GM18498 (cell line): Measurements from ENCODE around the gene TCF25.

Source experiments
- ATAC-seq: cut with Tn5 transposase; IDR thresholded peaks from one replicate; pipeline ENCODE4 v1.9.1; 2021; ENCODE audit warnings: mild to moderate bottlenecking, moderate library complexity; ENCODE audit not compliant: unreplicated experiment

TCF25 gene

DNA sequence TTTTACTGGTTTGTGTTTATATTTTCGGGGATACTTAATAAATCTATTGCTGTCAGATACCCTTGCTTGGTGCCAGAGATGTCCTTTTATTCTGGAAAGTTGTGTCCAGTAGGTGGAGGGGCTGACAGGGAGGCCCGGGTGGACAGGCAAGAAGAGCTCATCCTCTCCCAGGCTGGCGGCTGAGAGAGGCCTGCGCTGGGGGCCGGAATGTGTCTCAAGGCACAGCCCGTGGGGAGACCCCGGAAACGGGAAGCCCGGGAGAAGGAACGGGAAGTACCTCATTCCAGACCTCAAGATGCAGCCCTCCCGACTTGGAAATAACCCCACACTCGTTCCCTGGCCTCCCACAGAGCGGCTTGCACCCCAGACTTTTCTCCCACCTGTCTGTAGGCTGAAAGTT is 62.6 kb downstream of the TCF25 start:
- no peak for ATAC-seq

DNA sequence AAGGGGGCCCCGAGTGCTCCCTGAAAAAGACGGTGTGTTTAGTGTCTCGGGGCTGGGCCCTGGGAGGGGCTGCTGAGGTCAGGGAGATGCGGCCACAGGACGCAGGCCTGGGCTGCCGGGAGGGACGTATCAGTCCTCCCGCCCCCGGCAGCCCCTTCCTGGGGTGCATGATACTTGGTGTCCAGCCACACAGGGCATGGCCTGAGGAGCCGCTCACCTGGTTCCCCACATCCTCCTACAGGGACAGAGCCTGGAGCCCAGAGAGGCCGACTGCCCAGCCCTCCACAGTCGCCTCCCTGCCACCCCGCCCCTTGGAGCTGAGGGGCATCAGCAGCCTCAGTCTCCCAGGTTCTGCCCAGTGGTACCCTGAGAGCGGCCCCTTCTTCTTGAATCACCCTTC is 63.1 kb downstream of the TCF25 start:
- no peak for ATAC-seq

DNA sequence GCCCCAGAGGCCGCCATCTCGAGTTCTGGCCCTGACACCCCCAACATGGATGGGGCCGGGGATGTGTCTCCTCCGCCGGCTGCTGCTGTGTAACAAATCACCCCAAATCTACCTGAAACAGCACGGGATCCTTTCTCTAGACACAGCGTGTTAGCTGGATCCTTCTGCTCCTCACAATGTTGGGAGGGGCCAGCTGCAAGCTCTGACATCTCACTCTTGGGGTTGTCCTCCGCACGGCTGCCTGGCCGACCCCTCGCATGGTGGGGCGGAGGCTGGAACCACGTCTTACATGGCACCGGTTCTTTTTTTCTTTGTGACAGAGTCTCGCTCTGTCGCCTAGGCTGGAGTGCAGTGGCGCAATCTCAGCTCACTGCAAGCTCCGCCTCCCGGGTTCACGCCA is 63.6 kb downstream of the TCF25 start:
- no peak for ATAC-seq

DNA sequence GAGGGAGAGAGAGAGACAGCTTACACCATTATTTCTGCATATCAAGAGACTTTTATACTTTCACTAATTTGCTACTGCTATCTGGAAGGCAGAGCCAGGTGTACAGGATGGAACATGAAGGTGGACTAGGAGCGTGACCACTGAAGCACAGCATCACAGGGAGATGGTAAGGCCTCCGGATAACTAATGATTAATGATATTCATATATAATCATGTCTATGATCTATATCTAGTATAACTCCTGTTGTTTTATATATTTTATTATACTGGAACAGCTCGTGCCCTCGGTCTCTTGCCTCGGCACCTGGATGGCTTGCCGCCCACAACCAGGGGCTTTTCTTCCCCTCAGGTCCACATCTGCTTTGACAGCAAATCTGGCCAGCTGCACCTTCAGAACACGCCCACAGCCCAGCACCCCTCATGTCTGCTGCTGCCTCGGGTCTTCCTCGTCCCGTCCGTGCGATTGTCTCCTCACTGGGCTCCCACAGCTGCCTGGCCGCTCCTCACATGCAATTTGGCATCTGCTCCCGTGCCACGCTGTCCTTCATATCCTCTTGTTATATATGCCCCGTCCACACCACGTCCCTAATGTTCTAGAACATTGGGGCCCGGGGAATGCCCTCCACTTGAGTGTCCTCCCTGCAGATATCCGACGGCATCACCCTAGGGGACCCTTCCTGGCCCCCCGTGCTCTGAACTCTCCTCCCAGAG is 64.9 kb downstream of the TCF25 start:
- ATAC-seq, result no peak

DNA sequence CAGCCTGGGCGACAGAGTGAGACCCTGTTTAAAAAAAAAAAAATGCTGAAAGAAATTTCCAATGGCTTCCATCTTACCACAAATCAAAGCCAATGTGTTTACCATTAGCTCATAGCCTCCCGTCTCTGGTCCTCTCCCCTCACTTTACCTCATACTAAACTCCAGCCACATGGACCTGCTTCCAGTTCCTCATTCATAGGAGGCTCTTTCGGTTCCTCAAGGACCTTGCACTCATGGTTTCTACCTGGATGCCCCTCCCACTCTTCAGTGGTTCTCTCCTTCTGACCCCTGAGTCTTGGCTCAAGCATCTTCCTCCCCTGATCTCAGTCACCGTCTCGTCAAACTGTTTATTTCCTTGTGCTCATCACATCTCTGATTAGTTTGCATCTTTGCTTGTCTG is 71.4 kb downstream of the TCF25 start:
- no peak for ATAC-seq

DNA sequence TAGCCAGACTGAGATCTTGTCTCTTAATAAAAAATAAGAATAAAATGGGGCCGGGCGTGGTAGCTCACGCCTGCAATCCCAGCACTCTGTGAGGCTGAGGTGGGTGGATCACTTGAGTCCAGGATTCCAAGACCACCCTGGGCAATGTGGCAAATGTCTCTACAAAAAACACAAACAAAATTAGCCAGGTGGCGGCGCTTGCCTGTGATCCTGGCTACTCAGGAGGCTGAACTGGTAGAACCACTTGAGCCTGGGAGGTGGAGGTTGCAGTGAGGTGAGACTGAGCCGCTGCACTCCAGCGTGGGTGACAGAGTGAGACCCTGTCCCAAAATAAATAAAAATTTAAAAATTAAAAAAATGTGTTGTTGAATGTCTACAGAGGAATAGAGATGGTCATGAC is 72.3 kb downstream of the TCF25 start:
- no peak for ATAC-seq

DNA sequence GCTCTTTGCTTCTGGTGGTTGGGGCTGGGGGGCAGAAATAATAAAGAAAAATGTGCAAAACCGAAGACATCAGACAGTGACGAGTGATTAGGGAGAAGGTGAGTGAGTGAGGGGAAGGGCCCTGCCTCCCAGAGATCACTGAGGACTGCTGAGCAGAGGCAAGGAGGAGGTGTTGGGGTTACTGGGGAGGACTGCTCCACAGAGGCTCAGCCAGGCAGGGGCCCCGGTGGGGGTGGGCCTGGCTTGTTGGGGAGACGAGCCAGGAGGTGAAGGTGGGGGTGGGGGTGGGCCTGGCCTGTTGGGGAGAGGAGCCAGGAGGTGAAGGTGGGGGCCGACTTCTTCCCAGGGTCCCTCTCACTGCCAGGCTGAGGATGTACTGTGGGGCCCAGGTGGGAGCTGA is 73.1 kb downstream of the TCF25 start:
- ATAC-seq, result no peak

DNA sequence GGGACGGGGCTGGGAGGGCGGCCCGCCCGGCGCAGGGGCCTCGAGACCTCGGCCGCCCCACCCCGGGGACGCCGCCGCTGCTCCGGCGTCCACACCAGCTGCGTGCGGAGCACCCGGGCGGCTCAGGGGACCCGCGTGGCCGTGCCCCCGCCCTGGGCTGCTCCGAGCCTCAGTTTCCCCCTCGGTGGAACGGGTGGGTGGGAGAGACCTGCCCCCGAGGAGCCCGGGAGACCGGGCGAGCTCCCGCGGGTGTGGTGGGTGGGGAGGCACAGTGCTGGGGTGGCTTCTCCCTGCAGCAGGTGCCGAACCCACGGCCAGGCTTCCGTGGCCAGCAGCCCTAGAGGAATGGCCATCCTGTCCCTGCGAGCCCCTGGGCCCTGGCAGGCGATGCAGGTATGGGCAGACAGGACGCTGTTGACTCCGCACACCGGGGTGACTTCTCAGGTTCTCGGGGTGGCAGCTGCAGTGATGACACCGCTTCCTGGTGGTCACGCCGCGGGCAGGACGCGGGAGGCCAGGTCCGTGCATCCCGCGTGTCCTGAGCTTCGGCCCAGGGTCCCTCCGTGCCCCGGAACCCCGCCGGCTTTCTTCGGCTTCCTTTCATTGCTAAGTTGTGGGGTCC is 75.8 kb downstream of the TCF25 start:
- ATAC-seq, result no peak

DNA sequence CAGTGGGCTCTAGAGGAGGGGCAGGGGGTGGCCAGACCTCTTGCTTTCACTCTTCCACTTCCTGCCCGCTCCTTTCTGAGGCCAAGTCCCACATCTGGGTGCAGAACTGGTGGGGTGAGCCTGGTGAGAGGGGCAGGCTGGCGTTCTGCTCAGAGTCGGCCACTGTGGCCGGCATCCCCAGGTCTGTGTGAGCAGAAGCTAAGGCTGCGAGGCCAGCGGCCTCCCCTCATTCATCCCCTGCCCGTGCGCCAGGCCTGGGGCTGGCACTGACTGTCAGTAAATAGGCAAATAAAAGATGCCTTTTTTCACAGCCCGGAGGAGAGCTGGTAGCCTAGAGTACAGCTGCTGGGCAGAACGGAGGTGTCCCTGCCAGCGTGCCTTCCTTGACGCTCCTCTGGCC is 76.4 kb downstream of the TCF25 start:
- no peak for ATAC-seq

DNA sequence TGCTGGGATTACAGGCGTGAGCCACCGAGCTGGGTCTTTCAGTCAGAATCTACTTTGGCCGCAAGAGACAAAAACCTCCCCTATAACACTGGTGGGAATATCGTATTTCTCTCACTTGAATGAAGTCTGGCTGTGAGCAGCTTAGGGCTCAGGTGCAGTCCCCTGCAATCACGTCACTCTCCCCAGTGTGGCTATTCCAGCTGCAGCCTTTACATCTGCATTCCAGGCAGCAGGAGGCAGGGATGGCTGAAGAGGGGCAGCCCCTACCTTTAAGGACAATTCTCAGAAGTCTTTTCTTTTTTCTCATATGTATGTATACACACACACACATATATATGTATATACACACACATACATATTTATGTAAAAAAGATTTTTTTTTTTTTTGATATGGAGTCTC is 78.1 kb downstream of the TCF25 start:
- no peak for ATAC-seq

DNA sequence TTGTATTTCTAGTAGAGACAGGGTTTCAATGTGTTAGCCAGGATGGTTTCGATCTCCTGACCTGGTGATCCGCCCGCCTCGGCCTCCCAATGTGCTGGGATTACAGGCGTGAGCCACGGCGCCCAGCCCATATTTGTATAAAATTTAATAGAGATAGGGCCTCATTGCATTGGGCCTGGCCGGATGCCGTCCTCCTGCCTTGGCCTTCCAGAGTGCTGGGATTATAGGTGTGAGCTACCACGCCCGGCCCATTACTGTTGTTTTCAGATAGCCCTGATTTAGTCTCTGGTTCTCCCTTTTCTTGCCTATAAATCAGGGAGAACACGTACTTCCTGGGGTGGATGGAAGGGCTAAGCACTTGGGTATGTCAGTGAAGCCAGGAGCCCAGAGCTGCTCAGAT is 78.7 kb downstream of the TCF25 start:
- no peak for ATAC-seq

DNA sequence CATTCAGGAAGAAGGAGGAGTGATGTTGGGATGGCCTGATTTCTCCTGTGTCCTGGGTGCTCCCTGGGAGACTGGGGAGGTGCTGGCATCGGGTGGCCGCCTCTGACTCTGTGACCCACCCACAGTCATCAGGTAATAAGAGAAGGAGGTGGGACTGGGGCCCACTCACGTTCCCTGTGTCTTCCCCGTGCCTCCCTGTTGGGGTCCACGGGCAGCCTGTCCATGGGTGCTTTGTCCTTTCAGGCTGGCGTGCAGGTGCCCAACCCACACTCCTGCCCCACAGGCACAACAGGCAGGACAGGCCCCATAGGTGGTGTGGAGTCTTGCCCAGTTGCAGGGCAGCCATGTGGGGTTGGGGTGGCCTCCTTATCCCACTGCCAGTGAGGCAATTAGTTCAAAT is 79.2 kb downstream of the TCF25 start:
- no peak for ATAC-seq

DNA sequence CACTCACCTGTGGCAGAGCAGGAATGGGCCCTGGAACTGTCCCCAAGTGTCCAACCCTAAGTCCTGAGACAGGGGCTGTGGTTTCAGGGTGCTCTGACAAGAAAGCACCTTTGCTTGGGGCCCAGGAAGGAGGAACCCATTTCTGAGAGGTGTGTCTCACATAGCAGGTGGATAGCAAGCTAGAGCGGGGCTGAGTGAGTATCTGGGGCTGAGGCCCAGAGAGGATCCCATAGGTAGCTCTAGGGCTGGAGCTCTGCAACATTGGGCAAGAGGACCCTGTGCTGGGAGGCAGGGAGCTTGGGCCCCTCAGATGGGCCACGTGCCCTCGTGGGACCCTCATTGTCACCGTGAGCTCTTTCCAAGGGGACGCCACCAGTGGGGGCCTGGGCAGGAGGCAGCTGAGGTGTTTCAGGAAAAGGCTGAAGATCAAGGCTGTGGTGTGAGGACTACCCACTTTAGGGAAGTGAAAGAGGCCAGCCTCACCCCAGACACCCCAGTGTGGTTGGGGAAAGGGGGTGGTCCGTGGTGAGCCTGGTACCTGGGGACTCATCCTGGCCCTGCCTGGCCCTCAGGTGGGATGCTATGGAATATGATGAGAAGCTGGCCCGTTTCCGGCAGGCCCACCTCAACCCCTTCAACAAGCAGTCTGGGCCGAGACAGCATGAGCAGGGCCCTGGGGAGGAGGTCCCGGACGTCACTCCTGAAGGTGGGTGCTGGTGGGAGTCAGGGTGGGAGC is 80.4 kb downstream of the TCF25 start:
- ATAC-seq, result peak; percentile 59

DNA sequence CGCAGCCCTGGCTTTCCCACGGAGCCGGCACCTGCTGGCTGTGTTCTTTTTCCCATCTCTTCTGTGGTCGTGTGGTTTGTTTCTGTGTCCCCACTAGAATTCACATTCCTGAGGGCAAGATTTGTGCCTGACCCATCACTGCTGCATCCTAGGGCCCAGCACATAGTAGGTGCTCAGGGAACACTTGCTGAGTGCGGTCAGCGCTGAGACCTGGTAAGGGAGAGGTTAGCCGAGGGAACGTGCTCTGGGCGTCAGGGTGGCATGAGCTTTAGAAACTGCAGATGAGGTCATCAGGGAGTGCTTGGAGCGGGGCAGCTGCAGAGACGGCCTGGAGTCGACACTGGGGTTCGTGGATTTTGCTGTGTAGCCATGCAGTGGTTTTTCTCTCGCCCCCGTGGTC is 81.1 kb downstream of the TCF25 start:
- ATAC-seq, result no peak

DNA sequence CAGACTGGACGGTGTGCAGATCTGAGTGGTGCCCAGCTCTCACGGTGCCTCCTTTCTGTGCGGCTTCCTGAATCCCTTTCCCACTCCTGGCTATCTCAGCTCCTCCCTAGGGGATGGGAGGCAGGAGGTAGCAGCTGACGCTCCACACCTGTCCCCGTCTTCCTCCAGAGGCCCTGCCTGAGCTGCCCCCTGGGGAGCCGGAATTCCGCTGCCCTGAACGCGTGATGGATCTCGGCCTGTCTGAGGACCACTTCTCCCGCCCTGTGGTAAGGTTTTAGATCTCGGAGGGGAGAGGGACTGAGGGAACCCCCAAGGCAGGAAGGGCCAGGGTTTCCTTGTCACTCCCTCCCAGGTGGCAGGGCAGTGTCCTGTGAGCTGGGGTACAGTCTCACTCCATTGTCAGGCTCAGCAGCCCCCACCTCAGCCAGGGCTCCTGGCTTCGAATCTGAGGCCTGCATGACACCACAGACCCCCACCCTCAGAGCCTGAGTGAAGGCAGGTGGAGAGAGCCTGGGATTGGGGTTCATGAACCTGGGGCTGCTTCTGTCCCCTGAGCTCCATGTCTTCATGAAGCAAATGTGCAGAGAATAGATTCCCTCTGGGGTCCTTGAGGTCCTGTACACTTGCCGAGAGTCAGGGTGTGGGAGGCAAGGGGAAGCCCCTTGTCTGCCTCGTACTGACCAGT is 81.8 kb downstream of the TCF25 start:
- ATAC-seq, result no peak

DNA sequence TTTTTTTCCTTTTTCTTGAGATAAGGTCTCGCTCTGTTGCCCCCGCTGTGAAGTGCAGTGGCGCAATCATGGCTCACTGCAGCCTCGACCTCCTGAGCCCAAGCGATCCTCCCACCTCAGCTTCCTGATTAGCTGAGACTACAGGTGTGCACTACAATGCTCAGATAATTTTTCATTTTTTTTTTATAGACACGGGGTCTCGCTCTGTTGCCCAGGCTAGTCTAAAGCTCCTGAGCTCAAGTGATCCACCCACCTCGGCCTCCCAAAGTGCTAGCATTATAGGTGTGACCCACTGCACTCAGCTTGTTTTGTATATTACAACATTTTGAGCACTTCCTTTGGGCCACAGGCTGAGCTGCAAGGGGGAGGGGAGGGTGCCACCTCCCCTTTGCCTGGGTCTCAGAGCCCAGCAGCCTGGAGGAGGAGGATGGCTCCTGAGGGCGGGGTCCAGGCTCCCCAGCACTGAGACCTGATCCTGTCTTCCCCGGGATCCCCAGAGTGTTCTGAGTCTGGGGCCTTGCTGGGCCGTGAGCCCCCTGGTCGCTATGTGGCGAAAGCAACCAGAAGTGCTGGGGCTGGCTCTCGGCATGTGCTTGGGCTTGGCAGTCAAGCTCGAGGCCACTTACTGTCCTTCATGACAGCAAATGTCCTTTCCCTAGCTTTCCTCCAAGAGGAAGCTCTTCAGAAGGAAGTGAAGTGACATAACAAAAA is 83.3 kb downstream of the TCF25 start:
- no peak for ATAC-seq

DNA sequence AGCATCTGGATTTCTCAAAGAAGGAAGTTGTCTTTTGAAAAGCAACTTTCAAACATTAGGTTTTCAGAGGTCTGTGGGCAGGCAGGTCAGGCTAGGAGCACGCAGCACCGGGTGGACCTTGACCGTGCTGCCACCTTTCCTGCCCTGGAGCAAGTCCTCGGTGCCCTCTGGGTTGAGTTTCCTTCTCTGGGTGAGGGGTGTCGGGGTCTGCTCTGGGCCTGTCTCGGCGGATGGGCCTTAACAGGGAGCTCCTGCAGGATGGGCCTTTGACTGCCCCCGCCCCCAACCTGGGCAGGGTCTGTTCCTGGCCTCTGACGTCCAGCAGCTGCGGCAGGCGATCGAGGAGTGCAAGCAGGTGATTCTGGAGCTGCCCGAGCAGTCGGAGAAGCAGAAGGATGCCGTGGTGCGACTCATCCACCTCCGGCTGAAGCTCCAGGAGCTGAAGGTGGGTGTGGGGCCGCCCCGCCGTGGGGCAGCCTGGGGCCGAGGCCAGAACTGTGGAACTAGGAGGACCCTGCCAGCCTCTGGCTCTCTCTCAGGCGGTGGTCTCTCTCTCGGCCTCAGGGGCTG is 83.9 kb downstream of the TCF25 start:
- ATAC-seq, result no peak

DNA sequence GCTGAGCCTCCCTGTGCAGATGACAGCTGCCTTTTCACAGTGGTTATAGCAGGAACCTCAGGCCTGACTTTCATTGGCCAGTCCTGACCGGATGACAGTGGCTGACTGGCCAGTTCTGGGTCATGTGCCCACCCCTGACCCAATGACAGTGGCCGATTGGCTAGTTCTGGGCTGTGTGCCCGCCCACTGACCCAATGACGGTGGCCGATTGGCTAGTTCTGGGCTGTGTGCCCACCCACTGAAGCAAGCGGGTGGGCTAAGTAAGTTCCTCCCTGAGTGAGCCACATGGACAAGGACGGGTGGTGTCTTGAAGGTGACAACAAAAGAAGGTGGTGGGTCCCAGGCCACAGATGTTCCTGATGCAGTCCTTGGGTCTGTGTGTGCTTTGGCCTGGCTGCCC is 84.7 kb downstream of the TCF25 start:
- no peak for ATAC-seq

DNA sequence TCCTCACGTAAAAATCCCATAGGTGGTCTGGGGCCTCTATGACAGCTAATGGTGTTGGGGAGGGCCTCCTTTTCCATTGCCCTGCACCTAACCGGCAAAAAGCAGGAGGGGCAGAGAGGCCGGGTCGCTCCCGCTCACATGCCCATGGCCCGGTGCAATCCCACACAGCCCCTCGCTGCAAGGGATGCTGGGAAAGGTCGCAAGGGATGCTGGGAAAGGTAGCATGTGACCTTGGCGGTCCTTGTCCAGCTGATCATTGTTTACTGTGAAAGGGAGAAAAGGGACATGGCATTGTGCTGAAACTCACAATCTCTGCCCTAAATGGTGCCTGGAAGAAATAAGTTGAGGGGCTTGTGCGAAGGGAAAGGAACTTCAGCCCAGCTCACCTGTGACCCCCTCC is 85.2 kb downstream of the TCF25 start:
- no peak for ATAC-seq

DNA sequence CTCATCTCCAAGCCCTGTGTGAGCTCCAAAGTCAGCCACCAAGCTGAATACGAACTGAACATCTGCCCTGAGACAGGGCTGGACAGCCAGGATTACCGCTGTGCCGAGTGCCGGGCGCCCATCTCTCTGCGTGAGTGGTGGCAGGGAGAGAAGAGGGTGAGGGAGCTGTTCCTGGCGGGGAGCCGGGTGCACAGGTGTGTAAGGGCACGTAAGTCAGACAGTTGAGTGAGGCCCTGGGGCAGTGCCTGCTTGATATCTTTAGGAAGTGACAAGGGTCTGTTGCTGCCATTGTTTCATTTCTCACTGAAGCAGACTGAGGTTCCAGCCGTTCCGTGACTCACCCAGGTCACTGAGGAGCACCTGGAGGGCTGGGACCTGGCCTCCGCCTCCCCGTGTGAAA is 87.6 kb downstream of the TCF25 start:
- no peak for ATAC-seq
